ENCODE results near the gene MAGI2.

MAGI2 gene

GRCh38 chr7:79434098-79434497 is 19.4 kb downstream of the MAGI2 start:
- DNase-seq (ENCODE audit: low read depth) = no peak
- no peak for TF ChIP-seq CTCF (IDR thresholded peaks at IDR 0.05; ENCODE audit: low read depth, low read length, missing control alignments)
- in situ Hi-C loops (cut with HindIII; ENCODE audit: low sequenced_read_pairs) = no loop called here

GRCh38 chr7:79430391-79430790 is 23.1 kb downstream of the MAGI2 start:
- in situ Hi-C loops (cut with HindIII; ENCODE audit: low sequenced_read_pairs) = no loop called here
- DNase-seq (ENCODE audit: low read depth) = no peak
- no peak overlapping the region for H3K4me3 ChIP-seq (ENCODE audit: low read depth, low read length)
- no peak for TF ChIP-seq CTCF (IDR thresholded peaks at IDR 0.05; ENCODE audit: low read depth, low read length, missing control alignments)

More at GRCh38 chr7:79434098-79434497, 19.4 kb downstream of the MAGI2 start:
- no peak overlapping the region for H3K4me3 ChIP-seq (ENCODE audit: low read depth, low read length)

- TF ChIP-seq CTCF (IDR thresholded peaks at IDR 0.05; ENCODE audit: low read depth, low read length, missing control alignments) = no peak
- no peak for DNase-seq (ENCODE audit: low read depth)
- in situ Hi-C loops (cut with HindIII; ENCODE audit: low sequenced_read_pairs) = no loop called here
- H3K4me3 ChIP-seq (ENCODE audit: low read depth, low read length) = no peak overlapping the region
Observed at GRCh38 chr7:79425665-79426064, 27.8 kb downstream of the MAGI2 start.

- no peak overlapping the region for H3K4me3 ChIP-seq (ENCODE audit: low read depth, low read length)
- DNase-seq (ENCODE audit: low read depth) = no peak
- in situ Hi-C loops (cut with HindIII; ENCODE audit: low sequenced_read_pairs) = no loop called here
- TF ChIP-seq CTCF (IDR thresholded peaks at IDR 0.05; ENCODE audit: low read depth, low read length, missing control alignments) = no peak
Observed at GRCh38 chr7:79421751-79422150, 31.7 kb downstream of the MAGI2 start.

GRCh38 chr7:79420464-79420863 is 33.0 kb downstream of the MAGI2 start:
- peak; percentile 92 for DNase-seq (ENCODE audit: low read depth)
- in situ Hi-C loops (cut with HindIII; ENCODE audit: low sequenced_read_pairs) = no loop called here
- no peak for TF ChIP-seq CTCF (IDR thresholded peaks at IDR 0.05; ENCODE audit: low read depth, low read length, missing control alignments)
- no peak overlapping the region for H3K4me3 ChIP-seq (ENCODE audit: low read depth, low read length)

- in situ Hi-C loops (cut with HindIII; ENCODE audit: low sequenced_read_pairs) = no loop called here
- TF ChIP-seq CTCF (IDR thresholded peaks at IDR 0.05; ENCODE audit: low read depth, low read length, missing control alignments) = no peak
- DNase-seq (ENCODE audit: low read depth) = no peak
- H3K4me3 ChIP-seq (ENCODE audit: low read depth, low read length) = no peak overlapping the region
Observed at GRCh38 chr7:79414910-79415309, 38.6 kb downstream of the MAGI2 start.

- H3K4me3 ChIP-seq (ENCODE audit: low read depth, low read length) = no peak overlapping the region
- TF ChIP-seq CTCF (IDR thresholded peaks at IDR 0.05; ENCODE audit: low read depth, low read length, missing control alignments) = no peak
- no peak for DNase-seq (ENCODE audit: low read depth)
- in situ Hi-C loops (cut with HindIII; ENCODE audit: low sequenced_read_pairs) = no loop called here
Observed at GRCh38 chr7:79412915-79413314, 40.6 kb downstream of the MAGI2 start.

All from astrocyte of the cerebellum (primary cell).